Brain microvascular endothelial cell (primary cell): ENCODE data around the gene DLGAP1.

Experiments used
- DNase-seq: peaks from one replicate; pipeline ENCODE4 v3.0.0-alpha.2; 2020
- H3K27ac ChIP-seq: fragments of 250-450 bp; sonication (Bioruptor Pico); 2 replicates; pipeline ENCODE4 v1.5.1; 2020; ENCODE audit warnings: mild to moderate bottlenecking, moderate library complexity
- H3K27me3 ChIP-seq: fragments of 250-450 bp; sonication (Bioruptor Pico); replicated peaks from 2 replicates; pipeline ENCODE4 v1.5.1; 2020; ENCODE audit warnings: mild to moderate bottlenecking
- H3K36me3 ChIP-seq: fragments of 250-450 bp; sonication (Bioruptor Pico); replicated peaks from 2 replicates; pipeline ENCODE4 v1.5.1; 2020; ENCODE audit warnings: mild to moderate bottlenecking
- H3K4me3 ChIP-seq: 2 replicates; pipeline ENCODE4 v1.5.1; 2011; ENCODE audit warnings: low read depth, mild to moderate bottlenecking, control low read depth, low read length, moderate library complexity
- in situ Hi-C: cut with HindIII; loops from 2 replicates; pipeline ENCODE4 v1.10.0; 2017; ENCODE audit warnings: low sequenced_read_pairs, low pct_ligation_motif_present
- TF ChIP-seq, protein P1 (sequence below): IDR thresholded peaks from 2 replicates; pipeline ENCODE4 v1.5.1; 2011; ENCODE audit warnings: low read depth, mild to moderate bottlenecking, moderate library complexity, low read length, control low read depth, inconsistent platforms; ENCODE audit errors: missing control alignments

The DLGAP1 gene

DNA sequence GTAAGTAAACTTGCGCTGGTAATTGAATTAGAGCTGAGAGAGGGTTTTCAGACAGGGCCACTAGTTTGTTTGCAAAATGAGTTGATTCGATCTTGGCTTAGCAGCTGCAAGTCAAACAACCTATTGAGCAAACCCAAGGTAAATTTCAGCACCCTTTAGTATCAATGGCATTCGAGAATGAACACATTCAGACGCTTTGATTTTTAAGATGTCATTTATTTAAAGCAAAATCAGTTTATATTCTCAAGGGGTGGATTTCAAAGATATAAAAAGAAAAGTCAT is 960.9 kb downstream of the DLGAP1 start:
- Histone ChIP-seq H3K27me3 (no peaks in the 10 kb centered on the region), H3K27ac (no peak overlapping the region), H3K4me3 (no peak overlapping the region), H3K36me3 (no peaks in the 10 kb centered on the region)
- DNase-seq = no peak
- in situ Hi-C loops = no loop called here
- TF ChIP-seq, protein P1, sequence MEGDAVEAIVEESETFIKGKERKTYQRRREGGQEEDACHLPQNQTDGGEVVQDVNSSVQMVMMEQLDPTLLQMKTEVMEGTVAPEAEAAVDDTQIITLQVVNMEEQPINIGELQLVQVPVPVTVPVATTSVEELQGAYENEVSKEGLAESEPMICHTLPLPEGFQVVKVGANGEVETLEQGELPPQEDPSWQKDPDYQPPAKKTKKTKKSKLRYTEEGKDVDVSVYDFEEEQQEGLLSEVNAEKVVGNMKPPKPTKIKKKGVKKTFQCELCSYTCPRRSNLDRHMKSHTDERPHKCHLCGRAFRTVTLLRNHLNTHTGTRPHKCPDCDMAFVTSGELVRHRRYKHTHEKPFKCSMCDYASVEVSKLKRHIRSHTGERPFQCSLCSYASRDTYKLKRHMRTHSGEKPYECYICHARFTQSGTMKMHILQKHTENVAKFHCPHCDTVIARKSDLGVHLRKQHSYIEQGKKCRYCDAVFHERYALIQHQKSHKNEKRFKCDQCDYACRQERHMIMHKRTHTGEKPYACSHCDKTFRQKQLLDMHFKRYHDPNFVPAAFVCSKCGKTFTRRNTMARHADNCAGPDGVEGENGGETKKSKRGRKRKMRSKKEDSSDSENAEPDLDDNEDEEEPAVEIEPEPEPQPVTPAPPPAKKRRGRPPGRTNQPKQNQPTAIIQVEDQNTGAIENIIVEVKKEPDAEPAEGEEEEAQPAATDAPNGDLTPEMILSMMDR = no peak

DNA sequence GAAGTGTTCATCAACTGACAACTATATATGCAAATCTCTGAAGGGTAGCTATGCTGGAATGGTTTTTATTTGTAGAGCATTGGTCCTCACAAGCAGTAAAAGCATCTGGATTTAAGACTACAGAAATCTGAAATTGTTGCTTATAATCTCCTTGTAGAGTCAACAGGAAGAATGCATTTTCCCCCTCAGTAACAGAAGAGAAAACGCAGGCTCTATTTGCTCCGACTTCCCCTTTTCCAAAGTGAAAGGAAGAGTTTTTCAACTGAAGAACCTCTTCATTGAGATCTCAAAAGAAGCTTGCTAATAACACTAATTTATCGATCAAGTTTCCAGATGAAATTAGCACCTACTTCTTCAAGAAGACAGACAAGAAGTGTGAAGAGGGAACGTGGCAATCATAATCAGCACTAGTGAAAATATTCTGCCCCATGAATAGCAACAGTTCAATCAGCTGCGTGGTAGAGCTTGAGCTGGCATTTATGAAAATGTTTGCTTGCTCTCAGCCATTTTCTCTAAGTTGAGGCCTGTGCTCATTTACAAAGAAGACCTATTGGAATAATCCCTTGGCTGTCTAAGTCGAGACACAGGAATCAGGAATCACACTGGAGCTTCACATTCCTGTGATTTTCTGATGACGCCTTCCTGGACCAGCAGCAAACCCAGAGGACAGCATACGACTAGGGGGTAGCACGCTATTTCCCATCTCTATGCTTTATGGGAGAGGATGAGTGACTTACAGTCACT is 961.4 kb downstream of the DLGAP1 start:
- no peak for DNase-seq
- in situ Hi-C loops = no loop called here

DNA sequence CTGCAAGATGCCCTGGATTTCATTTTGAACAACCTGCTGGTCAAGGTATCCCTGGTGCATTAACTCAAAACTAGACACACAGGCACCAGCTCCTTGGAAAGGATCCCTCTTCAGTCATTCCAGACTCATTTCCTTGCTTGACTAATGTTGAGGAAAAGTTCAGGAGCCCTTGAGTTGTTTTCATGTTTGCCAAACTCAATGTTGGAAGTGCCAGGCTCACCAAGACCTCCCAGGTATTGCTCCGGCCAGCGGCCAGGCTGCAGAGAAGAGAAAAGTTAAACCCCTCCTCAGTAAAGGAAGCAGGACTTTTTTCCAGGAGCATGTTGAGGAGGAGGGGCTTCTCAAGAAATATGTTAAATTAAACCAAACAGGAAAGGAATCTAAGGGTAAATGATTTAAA is 962.4 kb downstream of the DLGAP1 start:
- DNase-seq = no peak
- no peaks in the 10 kb centered on the region for H3K27me3 ChIP-seq
- no peaks in the 10 kb centered on the region for H3K36me3 ChIP-seq
- in situ Hi-C loops = no loop called here
- H3K27ac ChIP-seq = no peak overlapping the region
- TF ChIP-seq, protein P1 = no peak
- no peak overlapping the region for H3K4me3 ChIP-seq

More for the DNA sequence above, 961.4 kb downstream of the DLGAP1 start:
- no peak overlapping the region for H3K4me3 ChIP-seq
- no peaks in the 10 kb centered on the region for H3K36me3 ChIP-seq
- H3K27me3 ChIP-seq = no peaks in the 10 kb centered on the region
- TF ChIP-seq, protein P1 = no peak
- H3K27ac ChIP-seq = no peak overlapping the region

DNA sequence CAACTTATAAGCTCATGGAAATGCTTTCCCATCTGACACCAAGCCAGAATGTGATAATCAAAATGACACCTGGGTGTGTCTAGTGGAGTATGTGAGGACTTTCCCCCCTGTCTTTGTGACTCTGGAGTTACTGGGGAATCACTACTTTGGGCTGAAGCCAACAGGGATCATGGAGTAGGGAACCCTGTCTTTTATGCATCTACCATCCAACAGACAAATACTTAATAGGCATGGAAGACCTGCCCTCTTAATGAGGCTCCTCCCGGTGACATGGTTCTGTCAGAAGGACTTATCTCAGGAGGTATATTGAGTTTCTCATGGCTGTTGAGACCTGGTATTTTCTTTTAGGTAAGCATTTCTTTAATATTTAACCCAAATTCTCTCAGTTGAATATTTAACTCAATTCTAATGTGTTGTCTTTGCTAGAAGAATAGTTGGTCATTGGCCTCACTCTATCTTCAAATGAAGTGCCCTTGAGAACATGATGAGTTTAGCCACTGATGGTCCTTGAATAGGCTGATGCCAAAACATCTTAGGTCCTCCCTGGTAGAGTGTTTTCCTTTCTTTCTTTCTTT is 963.0 kb downstream of the DLGAP1 start:
- Histone ChIP-seq H3K27me3 (no peaks in the 10 kb centered on the region), H3K4me3 (no peak overlapping the region), H3K27ac (no peak overlapping the region), H3K36me3 (no peaks in the 10 kb centered on the region)
- no peak for DNase-seq
- in situ Hi-C loops = no loop called here
- TF ChIP-seq, protein P1 = no peak

DNA sequence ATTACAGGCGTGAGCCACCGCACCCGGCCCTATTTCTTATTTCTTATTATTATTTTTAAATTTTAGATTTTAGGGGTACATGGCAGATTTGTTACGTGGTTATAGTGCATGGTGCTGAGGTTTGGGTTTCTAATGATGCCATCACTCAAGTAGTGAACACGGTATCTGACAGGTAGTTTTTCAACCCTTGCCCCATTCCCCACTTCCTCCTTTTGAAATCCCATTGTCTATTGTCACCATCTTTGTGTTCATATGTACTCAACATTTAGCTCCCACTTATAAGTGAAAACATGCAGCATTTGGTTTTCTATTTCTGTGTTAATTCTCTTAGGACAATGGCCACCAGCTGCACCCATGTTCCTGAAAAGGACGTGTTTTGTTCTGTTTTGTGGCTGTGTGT is 965.6 kb downstream of the DLGAP1 start:
- H3K36me3 ChIP-seq = no peaks in the 10 kb centered on the region
- no peak overlapping the region for H3K27ac ChIP-seq
- in situ Hi-C loops = no loop called here
- no peaks in the 10 kb centered on the region for H3K27me3 ChIP-seq
- no peak for DNase-seq
- H3K4me3 ChIP-seq = no peak overlapping the region
- TF ChIP-seq, protein P1 = no peak

DNA sequence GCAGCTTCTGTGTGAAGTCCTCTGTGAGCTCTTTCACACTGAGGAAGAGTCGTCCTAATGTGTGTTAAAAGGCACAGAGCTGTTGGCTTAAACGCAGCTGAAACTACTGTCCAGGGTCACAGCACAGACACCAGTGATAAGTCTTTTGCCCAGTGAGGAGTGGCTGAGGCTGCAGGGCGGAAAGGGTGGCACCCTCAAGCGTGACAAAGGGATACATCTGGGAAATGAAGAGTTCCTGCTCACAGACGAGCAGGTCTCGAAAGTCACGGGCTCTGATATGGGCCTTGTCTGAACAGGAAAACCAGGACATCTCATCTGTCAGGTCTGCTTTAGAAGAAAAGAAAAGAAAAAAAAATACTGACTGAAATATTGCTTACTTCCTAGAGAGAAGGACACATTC is 968.6 kb downstream of the DLGAP1 start:
- TF ChIP-seq, protein P1 = no peak
- Histone ChIP-seq H3K36me3 (no peaks in the 10 kb centered on the region), H3K27me3 (no peaks in the 10 kb centered on the region), H3K4me3 (no peak overlapping the region), H3K27ac (no peak overlapping the region)
- in situ Hi-C loops = no loop called here
- DNase-seq = no peak
